Left kidney (tissue), 2 donors: Measurements from ENCODE around the gene C9. TPM values are rescaled to one million over a fixed set of nuclear protein-coding genes. Genes with fewer than 3 reads are reported as not detected.
"Not testable (repeated sequence)": the region's sequence is repeated elsewhere in the genome, so short reads cannot be mapped to it uniquely, and the experiment has no call there.

Source experiments
- DNase-seq: peaks from one replicate; pipeline ENCODE4 v3.0.0-alpha.2; 2013
- polyA plus RNA-seq: library from polyadenylated mRNA; unstranded; fragments of 120-200 nt; gene quantifications from one replicate; pipeline ENCODE4 v1.2.1, GENCODE V29; 2013; ENCODE audit not compliant: insufficient read length

C9 gene
- polyA plus RNA-seq, 1 donor = 0.37 TPM

- no peak for DNase-seq
Observed at GRCh38 chr5:39262981-39263380, 101.3 kb downstream of the C9 start.

- no peak for DNase-seq
Observed at GRCh38 chr5:39260095-39260494, 104.2 kb downstream of the C9 start.

GRCh38 chr5:39257554-39257953 lies 106.7 kb downstream of the C9 start:
- peak; percentile 6 for DNase-seq

GRCh38 chr5:39256477-39257235 lies 107.6 kb downstream of the C9 start:
- no peak for DNase-seq

GRCh38 chr5:39255406-39255805 lies 108.9 kb downstream of the C9 start:
- no peak for DNase-seq

GRCh38 chr5:39254671-39255070 lies 109.6 kb downstream of the C9 start:
- no peak for DNase-seq

GRCh38 chr5:39253196-39253595 lies 111.1 kb downstream of the C9 start:
- DNase-seq = no peak

- no peak for DNase-seq
Observed at GRCh38 chr5:39249564-39250274, 114.6 kb downstream of the C9 start.

- DNase-seq = no peak
Observed at GRCh38 chr5:39249069-39249468, 115.2 kb downstream of the C9 start.

- DNase-seq = no peak
Observed at GRCh38 chr5:39240750-39241149, 123.5 kb downstream of the C9 start.

- DNase-seq = no peak
Observed at GRCh38 chr5:39238366-39239105, 125.8 kb downstream of the C9 start.

GRCh38 chr5:39236718-39237117 lies 127.6 kb downstream of the C9 start:
- no peak for DNase-seq

GRCh38 chr5:39235648-39236047 lies 128.6 kb downstream of the C9 start:
- DNase-seq = no peak

- DNase-seq = not testable (repeated sequence)
Observed at GRCh38 chr5:39234494-39234893, 129.8 kb downstream of the C9 start.

Other genes starting within 250 kb of the C9 start
- 4.7 TPM for gene FYB1, start 144.9 kb downstream of the C9 start, polyA plus RNA-seq
- gene DAB2, start 60.5 kb upstream of the C9 start, polyA plus RNA-seq = 221 TPM